Neural cell (in vitro differentiated cells): ENCODE measurements around the gene LCP1.

Source experiments
- EP300 ChIP-seq: fragments of 450-650 bp; conservative IDR thresholded peaks from 2 replicates; pipeline ENCODE4 v1.6.1; 2014; ENCODE audit warnings: antibody characterized with exemption, mild to moderate bottlenecking, moderate library complexity; ENCODE audit not compliant: poor library complexity, severe bottlenecking
- MXI1 ChIP-seq: fragments of 450-650 bp; conservative IDR thresholded peaks from 2 replicates; pipeline ENCODE4 v1.6.1; 2014; ENCODE audit warnings: antibody characterized with exemption, mild to moderate bottlenecking; ENCODE audit not compliant: poor library complexity, severe bottlenecking
- POLR2AphosphoS5 ChIP-seq: IDR thresholded peaks from 2 replicates; pipeline ENCODE4 v1.6.1; 2012
- REST ChIP-seq: IDR thresholded peaks from 2 replicates; pipeline ENCODE4 v1.6.1; 2012; ENCODE audit warnings: borderline replicate concordance
- SMC3 ChIP-seq: fragments of 450-650 bp; conservative IDR thresholded peaks from 2 replicates; pipeline ENCODE4 v1.6.1; 2014; ENCODE audit warnings: antibody characterized with exemption, mild to moderate bottlenecking, moderate library complexity; ENCODE audit not compliant: poor library complexity
- TF ChIP-seq, protein P1 (sequence below): fragments of 450-650 bp; IDR thresholded peaks from 2 replicates; pipeline ENCODE4 v1.5.1; 2014; ENCODE audit warnings: antibody characterized with exemption, mild to moderate bottlenecking, moderate library complexity; ENCODE audit not compliant: poor library complexity, severe bottlenecking

- TF ChIP-seq MXI1 (no peak), SMC3 (no peak), EP300 (no peak), REST (no peak), POLR2AphosphoS5 (no peak)
- TF ChIP-seq, protein P1, sequence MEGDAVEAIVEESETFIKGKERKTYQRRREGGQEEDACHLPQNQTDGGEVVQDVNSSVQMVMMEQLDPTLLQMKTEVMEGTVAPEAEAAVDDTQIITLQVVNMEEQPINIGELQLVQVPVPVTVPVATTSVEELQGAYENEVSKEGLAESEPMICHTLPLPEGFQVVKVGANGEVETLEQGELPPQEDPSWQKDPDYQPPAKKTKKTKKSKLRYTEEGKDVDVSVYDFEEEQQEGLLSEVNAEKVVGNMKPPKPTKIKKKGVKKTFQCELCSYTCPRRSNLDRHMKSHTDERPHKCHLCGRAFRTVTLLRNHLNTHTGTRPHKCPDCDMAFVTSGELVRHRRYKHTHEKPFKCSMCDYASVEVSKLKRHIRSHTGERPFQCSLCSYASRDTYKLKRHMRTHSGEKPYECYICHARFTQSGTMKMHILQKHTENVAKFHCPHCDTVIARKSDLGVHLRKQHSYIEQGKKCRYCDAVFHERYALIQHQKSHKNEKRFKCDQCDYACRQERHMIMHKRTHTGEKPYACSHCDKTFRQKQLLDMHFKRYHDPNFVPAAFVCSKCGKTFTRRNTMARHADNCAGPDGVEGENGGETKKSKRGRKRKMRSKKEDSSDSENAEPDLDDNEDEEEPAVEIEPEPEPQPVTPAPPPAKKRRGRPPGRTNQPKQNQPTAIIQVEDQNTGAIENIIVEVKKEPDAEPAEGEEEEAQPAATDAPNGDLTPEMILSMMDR, result no peak
Measured at GRCh38 chr13:46129124-46129523, 52.9 kb downstream of the LCP1 start.
